Measurements from ENCODE around the gene PADI1. TPM values are rescaled to one million over a fixed set of nuclear protein-coding genes. Genes with fewer than 3 reads are reported as not detected.

The PADI1 gene
- total RNA-seq, 2 donors from 2014 or later: not detected

- H3K27me3 Mint-ChIP-seq: peaks cover 15 to 36% of the 10 kb centered on the region in 2 donors
- H3K4me1 Mint-ChIP-seq (ENCODE audit: low read depth in 2 of 2): no peaks in the 10 kb centered on the region
- H3K4me3 Mint-ChIP-seq: no peak overlapping the region
- ATAC-seq (no peak), DNase-seq (ENCODE audit: low spot score) (no peak)
- H3K9me3 Mint-ChIP-seq: no peaks in the 10 kb centered on the region
- no peaks in the 10 kb centered on the region for H3K36me3 Mint-ChIP-seq
- H3K27ac Mint-ChIP-seq: no peak overlapping the region
These were observed 90.4 kb downstream of the PADI1 start for GRCh38 chr1:17295292-17295691.

Other genes with a start within 250 kb of the PADI1 start
- gene MFAP2, start 224.5 kb upstream of the PADI1 start, total RNA-seq: not detected
- gene ATP13A2, start 193.2 kb upstream of the PADI1 start, total RNA-seq: 10 to 100 TPM; 68.0 to 88.3 TPM
- 100 to 1,000 TPM in 1 of 2 donors, 10 to 100 TPM in 1; 92.1 to 106 TPM for gene SDHB, start 151.1 kb upstream of the PADI1 start, total RNA-seq
- not detected for gene PADI2, start 85.7 kb upstream of the PADI1 start, total RNA-seq
- gene PADI3, start 44.0 kb downstream of the PADI1 start, total RNA-seq: not detected
- under 1 TPM; 0.33 to 0.86 TPM for gene PADI4, start 103.1 kb downstream of the PADI1 start, total RNA-seq
- gene PADI6, start 167.1 kb downstream of the PADI1 start, total RNA-seq: not detected
- 100 to 1,000 TPM; 112 to 181 TPM for gene RCC2, start 234.5 kb downstream of the PADI1 start, total RNA-seq